GM21737 (cell line): ENCODE data around the gene BMPER.
"Not testable (repeated sequence)": the region's sequence is repeated elsewhere in the genome, so short reads cannot be mapped to it uniquely, and the experiment has no call there.

ENCODE experiments used
- ATAC-seq: cut with Tn5 transposase; IDR thresholded peaks from one replicate; pipeline ENCODE4 v1.9.1; 2021; ENCODE audit warnings: mild to moderate bottlenecking, moderate library complexity; ENCODE audit not compliant: unreplicated experiment

Gene BMPER

GRCh38 chr7:34165927-34166550, 260.7 kb downstream of the BMPER start:
- ATAC-seq, result no peak

- no peak for ATAC-seq
These were observed 262.7 kb downstream of the BMPER start for GRCh38 chr7:34168013-34168412.

- not testable (repeated sequence) for ATAC-seq
These were observed 269.6 kb downstream of the BMPER start for GRCh38 chr7:34174688-34175616.

DNA sequence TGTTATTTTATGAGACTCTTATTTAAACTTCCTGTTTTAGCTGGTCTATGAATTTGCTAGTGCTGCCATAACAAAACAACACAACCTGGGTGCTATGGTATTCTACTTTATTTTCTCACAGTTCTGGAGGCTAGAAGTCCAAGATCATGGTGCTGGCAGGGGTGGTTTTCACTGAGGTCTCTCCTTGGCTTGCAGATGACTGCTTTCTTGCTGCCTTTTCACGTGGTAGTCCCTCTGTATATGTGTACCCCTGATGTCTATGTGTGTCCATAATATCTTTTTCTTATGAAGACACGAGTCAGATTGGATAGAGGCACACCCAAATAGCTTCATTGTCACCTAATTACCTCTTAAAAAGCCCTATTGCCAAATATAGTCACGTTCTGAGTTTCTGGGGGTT, 270.5 kb downstream of the BMPER start:
- no peak for ATAC-seq

DNA sequence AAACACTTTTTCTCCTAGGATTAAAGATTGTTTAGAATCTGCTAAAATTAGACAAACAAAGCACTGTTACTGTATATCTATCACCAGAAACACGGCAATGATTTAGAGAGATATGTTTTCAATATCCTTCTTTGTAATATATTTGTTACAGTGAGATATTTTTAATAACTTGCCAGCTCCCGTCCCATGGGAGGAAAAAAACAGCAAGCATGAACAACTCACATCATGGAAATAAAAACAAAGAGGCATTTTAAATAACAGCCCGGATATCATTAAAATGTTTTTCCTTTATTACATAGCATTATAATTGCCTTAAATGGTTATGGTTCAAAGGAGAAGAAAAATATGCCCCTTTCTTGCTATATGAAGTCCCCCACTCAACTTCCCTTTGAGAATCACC, 272.1 kb downstream of the BMPER start:
- ATAC-seq, result no peak

- ATAC-seq, result no peak
These were observed 276.1 kb downstream of the BMPER start for GRCh38 chr7:34181271-34181958.

DNA sequence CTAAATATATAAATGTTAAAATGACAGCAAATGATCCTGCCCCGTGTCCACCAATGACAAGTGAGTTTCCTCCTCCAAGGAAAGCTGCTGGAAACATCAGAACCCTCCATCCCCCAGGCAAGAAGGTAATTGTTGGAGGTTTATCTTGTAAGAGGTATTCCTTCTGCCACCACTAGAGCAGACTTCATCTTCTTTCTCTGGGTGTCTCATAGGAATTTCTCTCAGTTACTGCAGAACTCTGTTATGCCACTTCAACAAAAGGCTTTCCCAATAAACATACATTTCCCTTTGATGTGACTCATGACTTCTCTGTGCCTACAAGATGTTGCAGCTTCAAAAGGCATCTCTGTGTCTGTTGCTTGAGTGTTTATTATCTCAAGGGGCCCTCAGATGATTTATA, 279.1 kb downstream of the BMPER start:
- ATAC-seq, result no peak

DNA sequence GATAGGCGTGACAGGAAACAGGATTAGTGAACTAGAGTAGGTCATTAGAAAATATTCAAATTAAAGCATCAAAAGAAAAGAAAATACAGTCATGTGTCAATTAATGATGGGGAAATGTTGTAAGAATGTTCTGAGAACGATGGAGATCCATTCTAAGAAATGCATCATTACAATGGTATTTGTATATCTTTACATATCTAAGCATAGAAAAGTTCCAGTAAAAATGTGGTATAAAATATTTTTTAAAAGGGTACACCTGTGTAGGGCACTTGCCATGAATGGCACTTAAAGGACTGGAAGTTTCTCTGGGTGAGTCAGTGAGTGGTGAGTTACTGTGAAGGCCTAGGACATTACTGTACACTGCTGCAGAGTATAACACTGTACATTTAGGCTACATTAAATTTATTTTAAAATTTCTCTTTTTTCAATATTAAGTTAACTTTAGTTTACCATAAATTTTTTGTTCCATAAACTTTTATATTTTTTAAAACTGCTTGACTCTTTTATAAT, 282.5 kb downstream of the BMPER start:
- no peak for ATAC-seq

GRCh38 chr7:34189031-34189430, 283.7 kb downstream of the BMPER start:
- no peak for ATAC-seq

DNA sequence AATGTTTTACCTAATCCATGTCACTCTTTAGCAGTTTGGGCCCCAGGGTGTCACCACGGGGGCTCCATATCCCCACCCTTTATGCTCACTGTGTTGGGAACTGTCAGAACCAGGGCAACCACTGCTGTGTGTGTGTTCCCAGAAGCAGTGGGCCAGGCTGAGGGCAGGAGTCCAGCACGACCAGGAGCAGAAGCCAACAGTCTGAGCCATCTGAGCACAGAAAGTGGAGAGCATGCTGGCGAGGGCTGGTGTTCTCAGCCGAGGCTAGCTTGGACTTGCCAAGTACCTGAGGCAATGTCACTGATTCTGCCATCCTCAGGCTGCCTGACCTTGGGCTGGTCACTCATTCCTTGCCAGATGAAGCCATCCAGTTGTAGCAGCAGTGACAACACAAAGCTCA, 285.0 kb downstream of the BMPER start:
- ATAC-seq, result no peak

- no peak for ATAC-seq
These were observed 285.8 kb downstream of the BMPER start for GRCh38 chr7:34191162-34191561.

DNA sequence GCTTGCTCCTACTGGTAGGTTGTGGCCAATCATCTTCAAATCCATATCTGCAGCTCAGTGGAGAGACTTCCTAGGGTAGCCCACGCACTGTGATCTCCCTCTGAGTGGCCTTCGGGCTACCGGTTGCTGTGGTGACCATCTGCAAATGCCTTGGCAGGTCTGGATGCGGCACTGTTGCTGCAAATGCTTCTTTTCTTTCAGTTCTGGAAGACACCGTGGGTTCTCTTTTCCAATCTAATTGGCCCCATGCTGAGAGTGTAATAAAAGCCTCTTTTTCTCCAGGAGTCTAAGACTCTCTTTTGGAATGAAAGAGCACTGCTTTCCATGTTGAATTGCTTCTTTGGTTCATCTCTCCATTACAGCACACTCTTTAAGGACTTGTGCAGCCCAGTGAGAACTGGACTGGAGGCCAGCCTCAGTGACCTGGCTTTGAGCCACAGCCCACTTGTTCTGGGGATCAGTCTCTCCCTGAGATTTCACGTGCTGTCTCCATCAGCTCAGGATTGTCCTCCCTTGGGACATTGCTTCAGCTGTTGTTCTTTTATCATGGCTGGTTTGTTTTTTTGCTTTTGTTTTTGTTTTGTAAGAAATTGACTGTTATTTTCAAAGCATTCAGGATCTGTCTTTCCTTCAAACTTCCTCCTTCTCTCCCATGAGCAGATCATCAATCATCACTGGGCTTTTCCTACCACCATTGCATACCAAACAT, 286.6 kb downstream of the BMPER start:
- no peak for ATAC-seq

- ATAC-seq, result no peak
These were observed 287.6 kb downstream of the BMPER start for GRCh38 chr7:34192906-34193305.

- ATAC-seq, result no peak
These were observed 292.9 kb downstream of the BMPER start for GRCh38 chr7:34198231-34198641.
